HG03039 (cell line): Measurements from ENCODE around the gene IQCF5.
"Not testable (repeated sequence)": the region's sequence is repeated elsewhere in the genome, so short reads cannot be mapped to it uniquely, and the experiment has no call there.

ENCODE experiments used
- ATAC-seq: cut with Tn5 transposase; IDR thresholded peaks from one replicate; pipeline ENCODE4 v1.9.1; 2021; ENCODE audit warnings: mild to moderate bottlenecking, moderate library complexity; ENCODE audit not compliant: unreplicated experiment

Gene IQCF5

DNA sequence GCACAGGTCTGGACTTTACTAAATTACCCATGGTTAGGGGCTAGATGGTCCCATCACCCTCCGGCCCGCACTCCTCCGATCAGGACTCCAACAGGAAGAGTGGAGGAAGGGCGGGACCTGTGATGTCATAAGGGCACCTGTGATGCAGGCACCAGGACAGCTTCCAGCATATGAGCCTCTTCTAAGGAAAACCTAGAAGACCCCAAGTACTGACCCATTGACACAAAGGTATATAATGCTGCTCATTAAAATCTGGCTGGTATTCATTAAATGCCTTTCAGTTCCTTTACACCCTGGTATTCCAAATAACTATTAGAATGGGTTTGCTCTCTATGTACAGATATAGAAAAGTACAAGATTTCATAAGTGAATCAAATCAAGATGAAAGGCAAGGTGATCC lies at the start of gene IQCF5:
Gene IQCF5 (minus strand): TSS at position 101 of the 400 bp plus-strand sequence. CDS start 70 bp downstream, at position 31.
- no peak for ATAC-seq

DNA sequence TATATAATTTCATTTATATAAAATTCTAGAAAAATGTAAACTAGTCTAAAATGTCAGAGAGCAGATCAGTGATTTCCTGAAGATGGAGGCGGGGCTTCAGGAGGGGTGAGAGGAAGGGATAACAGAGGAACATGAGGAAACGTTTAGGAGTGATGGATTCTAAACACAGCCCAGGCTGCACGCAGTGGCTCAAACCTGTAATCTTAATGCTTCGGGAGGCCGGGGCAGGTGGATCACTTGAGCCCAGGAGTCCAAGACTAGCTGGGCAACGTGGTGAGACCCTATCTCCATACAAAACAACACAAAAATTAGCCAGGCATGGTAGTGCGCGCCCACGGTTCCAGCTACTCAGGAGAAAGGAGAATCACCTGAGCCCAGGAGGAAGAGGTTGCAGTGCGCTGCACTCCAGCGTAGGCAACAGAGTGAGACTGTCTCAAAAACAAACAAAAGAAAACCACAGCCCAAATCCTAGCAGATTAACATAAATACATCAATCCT lies 45.7 kb upstream of the IQCF5 start:
- no peak for ATAC-seq

DNA sequence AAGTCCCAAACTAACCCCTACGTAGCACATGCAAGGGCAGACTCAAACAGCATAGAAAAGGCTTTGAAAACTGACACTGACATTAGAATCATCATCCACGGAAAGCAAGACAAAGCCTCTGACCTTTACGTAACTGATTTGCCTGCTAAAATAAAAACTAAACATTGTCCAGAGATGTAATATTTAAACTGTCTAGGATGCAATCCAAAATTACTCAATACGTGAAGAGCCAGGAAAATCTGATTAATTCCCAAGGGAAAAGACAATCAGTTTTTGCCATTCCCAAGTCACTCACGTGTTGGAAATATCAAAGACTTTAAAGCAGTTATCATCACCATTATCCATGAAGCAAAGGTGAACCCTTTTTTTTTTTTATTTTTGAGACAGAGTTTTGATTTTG lies 41.0 kb upstream of the IQCF5 start:
- no peak for ATAC-seq

DNA sequence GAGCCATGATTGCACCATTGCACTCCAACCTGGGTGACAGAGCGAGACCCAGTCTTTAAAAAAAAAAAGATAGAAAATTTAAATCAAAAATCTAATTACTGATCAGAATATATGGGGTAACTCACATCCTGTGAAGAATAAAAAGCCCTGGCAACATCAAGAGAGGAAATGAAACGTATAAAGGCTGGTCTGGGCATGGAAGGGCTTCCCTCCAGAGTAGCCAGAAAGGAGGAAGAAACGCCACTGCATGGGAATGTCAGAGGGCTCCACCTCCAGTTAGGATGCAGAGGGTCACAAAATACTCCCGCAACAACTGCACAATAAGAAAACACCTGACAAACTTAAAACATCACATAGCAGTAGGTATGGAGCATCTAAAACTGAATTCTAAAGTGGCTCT lies 32.6 kb upstream of the IQCF5 start:
- ATAC-seq, result no peak

DNA sequence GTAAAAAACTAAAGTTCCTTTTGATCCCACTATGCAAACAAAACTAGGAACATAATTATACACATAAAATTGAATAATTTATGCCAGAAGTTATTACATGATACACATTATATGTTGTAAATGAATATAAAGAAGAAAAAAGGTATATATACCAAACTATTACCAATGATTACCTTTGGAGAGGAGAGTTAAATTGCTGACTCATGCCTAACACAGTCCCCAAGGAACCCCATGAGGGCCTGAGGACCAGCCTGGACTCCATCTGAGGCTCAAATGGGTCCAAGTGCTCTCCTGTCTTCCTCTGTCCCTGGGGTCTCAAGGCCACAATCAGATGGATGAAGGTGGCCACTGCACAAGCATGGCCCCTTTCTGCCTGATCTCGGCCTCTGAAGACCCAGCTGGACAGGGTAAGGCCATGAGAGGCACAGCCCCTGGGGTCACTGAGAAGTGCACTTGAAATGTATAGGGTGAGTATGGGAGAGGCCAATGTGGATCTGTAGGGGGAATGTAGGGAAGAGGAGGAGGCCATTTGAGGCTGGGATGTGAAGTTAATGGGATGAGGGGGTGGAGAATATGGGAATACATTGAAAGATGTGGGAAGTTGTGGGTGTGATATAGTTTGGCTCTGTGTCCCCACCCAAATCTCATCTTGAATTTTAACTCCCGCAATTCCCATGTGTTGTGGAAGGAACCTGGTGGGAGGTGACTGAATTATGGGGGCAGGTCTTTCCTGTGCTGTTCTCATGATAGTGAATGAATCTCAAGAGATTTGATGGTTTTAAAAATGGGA lies 28.8 kb upstream of the IQCF5 start:
- ATAC-seq, result no peak

DNA sequence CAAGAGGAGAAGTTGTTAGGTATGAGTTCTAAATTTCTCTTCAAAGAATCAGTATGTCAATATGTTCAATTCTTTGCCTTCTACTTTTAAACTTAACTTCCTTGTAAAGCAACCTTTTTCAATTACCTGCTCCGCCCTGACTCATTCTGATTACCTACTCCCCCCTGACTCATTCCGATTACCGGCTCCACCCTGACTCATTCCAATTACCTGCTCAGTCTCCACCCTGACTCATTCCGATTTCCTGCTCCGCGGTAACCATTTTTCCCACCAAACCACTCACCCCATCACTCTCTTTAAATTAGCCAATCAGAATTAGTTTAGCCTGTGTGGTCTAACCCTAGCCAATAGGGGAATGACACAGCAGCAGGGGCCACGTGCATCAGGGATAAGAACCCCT lies 27.0 kb upstream of the IQCF5 start:
- not testable (repeated sequence) for ATAC-seq

DNA sequence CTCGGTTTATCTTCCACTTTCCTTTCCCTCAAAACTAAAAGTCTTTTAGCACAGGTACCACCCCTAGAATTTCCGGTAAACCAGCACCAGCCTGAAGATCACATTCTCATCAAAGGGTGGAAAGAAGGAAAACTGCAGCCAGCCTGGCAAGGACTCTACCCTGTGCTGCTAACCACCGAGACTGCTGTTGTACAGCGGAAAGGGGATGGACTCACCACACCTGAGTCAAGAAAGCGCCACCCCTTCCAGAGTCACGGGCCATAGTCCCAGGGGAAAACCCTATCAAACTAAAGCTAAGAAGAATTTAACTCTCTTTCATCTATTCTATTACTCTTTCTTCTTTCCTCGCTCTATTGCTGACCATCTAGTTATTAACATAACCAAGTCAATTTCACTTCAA lies 24.6 kb upstream of the IQCF5 start:
- not testable (repeated sequence) for ATAC-seq

DNA sequence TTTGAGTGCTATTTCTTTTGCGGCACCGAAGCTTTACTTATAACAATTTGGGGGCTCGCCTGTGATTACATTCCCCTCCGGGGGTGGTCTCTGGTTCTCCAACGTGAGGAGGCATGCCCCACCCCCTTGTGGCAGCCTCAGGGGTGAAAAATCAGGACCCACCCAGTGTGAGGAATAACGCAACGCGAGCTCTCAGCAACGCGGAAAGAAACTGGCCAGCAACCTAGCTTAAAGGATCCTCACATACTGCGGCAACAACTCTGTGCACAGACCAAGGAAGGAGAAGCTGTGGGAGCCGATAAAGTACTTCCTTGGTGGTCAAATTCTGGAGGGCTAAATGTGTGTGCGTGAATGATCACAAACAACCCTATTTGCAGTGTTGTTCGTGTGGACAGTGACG lies 22.0 kb upstream of the IQCF5 start:
- no peak for ATAC-seq

DNA sequence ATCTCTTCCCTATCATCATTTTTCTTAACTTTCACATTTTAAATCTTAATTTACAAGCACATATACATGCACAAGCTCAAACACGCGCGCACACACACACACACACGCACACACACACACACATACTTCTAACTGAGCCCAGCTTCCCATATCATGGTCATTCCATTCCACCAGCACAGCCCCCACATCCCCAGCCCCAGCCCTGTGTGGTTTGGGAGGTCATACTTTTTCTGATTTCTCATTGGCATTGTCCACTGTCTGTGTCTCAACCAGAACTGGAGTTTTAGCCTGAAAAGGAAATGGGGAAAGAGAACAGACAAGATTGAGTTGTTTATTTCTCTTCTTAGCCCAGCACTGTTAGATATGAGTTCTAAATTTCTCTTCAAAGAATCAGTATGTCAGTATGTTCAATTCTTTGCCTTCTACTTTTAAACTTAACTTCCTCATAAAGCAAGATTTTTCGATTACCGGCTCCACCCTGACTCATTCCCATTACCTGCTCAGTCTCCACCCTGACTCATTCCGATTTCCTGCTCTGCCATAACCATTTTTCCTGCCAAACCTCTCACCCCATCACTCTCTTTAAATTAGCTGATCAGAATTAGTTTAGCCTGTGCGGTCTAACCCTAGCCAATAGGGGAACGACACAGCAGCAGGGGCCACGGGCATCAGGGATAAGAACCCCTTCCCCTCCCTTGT lies 21.4 kb upstream of the IQCF5 start:
- ATAC-seq, result no peak

DNA sequence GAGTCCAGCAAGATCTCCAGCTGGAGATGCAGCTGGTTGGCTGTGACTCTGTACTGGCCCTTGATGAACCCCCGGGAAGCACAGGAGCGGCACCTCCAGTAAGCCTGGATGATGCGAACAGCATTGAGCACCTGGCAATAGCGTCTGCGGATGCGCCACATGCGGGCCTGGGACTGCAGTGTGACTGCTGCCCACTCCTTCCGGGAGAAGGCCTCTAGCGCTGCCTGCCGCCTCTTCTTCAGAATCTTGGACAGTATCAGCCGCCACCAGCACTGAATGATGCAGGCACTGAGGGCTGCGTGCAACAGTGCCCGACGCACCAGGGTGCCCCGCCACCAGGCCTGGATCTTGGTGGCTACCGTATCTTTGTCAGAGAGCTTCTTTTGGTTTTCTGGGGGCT lies 19.5 kb upstream of the IQCF5 start:
- ATAC-seq, result no peak

DNA sequence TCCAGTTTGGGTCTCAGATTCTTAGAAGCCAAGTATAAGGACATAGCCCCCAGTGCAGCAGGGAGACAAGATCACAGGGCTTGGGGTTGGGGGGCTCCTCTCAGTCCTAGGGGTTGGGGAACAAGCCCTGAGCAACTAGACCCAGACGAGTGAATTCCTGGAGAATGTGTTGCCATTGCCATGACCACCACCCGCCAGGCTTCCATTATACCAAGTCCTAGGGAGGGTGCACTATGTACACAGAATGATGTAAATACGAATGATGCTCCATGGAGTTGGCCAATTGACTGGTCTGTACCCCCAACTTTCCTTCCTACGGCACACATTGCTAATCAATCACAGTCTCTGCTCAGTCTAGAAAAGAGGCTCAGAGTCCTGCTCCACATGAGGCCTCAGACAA lies 19.0 kb upstream of the IQCF5 start:
- ATAC-seq, result no peak

DNA sequence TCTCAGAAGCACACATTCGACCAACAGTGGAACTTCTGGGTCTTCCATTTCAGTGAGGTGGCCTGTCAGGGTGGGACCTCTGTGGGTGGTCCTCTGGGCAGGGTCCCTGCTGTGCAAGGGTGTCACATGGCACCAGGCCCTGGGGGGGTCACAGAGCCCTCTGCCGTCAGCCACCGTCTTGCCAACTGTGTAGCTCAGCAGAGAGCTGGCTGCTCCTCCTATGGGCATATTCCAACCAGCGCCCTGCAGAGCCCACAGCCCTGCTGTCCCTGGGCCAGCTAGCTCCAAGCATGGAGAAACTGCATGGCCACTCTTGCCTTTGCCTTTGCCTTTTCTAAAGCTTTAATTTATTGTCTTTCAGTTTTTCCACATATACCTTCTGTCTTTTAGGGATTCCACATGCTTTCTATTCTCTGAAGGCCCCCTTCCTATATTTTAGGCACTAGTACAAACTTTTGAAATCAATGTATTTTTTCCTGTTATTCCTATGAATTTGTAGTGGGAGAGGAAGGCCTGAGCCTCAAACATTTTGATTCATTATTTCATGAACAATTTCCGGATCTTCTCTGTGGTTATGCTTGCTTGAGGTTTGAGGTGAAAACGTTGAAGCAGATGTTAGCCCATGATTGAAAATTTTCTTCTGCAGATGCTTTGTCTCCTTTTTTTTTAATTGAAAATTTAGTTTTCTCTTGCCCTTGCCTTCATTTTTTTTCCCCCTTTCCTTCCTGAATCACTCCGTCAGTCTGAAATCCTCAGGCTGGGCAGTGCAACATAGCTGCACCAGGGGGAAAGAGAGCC lies 16.0 kb upstream of the IQCF5 start:
- ATAC-seq, result no peak

DNA sequence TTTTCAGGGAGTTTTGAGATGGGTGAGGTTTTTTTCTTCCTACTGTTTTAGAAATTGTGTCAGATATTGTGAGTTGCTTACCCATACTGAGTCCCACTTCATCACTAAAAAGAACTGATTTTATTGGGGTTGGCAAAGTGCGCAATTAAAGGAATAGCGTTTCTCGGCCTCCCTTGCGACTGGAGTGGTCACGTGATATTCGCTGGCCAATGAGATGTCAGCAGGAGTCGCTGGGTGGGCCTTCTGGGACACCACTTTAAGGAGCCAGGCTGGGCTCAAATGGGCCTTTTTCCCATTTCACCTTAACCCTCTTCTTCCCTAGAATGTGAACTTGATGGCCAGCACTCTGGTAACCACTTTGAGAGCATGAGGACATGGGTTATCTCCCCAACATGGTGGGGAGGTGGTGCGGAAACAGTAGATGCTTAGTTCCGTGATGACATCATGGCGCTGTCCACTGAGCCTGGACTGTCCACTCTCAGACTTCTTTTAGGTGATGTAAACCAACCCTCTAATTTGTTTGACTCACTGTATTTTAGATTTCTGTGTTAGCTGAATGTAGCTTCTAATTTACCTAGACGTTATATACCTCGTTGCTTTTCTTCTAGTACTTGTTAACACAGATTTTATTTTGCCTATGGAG lies 13.2 kb upstream of the IQCF5 start:
- ATAC-seq, result no peak

DNA sequence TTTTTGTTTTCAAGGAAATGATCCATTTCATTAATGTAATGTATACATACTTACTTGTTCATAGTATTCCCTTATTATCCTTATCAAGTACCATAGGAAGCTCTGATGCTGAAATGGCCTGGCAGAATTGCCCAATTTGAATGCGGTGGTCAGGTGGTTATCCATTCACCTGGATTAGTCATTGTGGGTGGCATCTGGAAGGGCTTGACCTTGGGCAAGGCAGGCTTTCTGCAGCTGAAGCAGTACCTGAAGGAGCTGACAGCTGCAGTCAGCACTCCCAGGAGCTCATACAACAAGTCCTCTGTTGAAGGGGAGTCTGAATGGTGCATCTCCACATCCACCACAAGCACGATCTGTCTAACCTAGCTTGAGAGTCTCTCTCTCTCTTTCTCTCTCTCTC lies 12.2 kb upstream of the IQCF5 start:
- ATAC-seq, result no peak

DNA sequence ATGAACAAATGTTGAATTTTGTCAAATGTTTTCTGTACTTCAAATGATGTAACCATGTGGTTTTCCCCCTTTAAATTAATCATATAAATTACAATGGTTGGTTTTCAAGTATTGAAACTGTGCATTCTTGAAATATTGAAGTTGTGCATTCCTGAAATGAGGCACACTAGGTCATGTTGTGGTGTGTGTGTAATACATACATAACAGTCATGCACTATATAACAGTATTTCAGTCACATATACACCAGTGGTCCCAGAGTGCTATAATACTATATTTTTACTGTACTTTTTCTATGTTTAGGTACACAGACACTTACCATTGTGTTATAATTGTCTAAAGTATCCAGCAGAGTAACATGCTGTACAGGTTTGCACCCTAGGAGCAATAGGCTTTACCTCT lies 11.0 kb upstream of the IQCF5 start:
- ATAC-seq, result no peak

DNA sequence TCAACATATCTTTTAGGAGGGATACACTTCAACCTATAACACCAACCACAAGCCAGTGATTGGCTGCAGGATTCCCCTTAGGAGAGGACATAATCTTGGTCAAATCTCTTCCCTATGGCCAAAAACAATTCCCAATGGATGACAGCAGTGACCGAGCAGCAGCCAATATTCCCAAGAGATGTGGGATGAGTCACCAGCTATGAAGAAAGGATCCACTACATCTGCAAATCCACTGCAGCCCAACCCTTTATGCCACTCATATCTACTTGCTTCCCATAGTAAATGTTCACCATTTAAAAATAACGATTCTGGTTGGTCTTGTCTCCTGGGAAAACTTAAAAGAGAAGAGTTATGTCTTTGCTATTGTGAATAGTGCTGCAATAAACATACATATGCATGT lies 4.5 kb upstream of the IQCF5 start:
- ATAC-seq, result no peak

DNA sequence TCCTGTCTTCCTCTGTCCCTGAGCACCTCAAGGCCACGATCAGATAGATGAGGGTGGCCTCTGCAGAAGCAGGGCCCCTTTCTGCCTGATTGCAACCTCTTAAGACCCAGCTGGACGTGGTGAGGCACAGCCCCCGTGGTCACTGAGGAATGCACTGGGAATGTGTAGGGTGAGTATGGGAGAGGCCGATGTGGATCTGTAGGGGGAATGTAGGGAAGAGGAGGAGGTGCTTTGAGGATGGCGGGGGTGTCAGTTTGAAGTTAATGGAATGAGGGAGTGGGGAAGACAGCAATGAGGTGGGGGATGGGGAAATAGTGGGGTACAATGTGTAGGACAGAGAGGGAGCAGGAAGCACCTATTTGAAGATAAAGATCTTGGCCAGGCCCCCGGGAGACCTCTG lies 785 bp upstream of the IQCF5 start:
- ATAC-seq, result no peak

DNA sequence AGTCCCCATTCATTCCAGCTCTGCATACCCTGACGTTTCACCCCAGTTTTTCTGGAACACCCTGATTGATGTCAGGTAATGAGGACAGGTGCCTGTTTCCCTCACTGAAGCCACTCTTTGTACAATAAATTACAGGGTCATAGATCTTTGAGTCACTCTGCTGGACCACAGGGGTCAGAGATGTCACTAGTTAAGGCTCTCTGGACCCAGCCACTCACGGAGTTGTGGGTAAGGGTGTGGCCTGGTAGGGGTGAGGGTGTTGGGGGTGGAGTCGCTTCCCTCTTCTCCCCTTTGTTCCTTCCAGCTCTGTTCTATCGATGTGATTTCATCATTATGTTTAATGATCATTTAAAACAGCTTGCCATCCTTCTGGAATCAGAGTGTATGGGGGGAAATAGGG lies 512 bp downstream of the IQCF5 start:
- ATAC-seq, result no peak

DNA sequence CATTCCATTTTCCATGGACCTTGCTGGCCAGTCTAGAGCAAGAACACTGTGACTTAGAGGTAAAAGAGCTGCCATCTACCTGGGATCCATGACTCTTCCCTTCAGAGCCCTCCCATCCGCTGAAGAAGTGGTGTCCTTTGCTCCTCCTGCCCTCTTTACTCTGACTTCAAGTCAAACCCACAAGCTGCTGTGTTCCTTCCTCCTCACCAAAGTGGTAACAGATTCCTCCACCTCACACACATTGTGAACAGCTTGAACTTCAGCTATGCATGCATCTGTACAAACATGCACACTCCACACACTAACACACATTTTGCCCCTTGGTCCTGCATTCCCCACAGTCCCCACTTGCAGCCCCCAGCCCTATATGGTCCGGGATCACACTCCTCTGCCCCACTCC lies 990 bp downstream of the IQCF5 start:
- no peak for ATAC-seq

DNA sequence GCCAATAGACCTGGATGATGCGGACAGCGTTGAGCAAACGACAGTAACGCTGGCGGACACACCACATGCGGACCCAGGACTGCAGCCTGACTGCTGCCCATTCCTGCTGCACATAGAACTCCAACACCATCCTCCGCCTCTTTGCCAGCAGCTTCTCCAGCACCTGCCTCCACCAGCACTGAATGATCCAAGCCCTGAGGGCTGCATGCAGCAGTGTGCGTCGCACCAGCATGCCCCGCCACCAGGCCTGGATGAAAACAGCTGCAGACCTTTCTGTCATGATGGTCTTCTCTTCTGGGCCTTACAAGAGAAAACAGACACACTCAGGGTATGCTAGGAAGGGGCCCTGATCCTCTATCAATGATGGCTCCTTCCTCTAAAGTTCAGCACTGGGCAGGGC lies 1.5 kb downstream of the IQCF5 start:
- ATAC-seq, result no peak

DNA sequence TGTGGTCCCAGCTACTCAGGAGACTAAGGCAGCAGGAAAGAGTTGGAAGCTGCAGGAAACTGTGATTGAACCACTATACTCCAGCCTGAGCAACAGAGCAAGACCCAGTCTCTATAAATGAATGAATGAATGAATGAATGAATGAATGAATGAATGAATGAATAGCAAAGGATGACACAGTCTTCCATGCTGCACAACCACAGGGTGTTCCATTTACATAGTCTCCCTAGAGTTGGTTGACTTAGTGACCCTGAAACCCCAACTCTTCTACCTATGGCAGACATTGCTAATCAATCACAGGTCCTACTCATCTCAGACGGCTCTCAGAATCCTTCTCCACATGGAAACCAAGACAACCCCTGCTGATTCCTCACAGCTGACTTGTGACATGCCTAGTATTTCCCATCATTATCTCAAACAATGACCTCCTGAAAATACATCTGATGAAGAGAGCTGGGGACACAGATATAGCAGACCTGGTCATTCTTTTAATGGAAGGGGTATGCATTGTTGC lies 2.1 kb downstream of the IQCF5 start:
- ATAC-seq, result no peak
